ENCODE results near the gene CYB5R3. TPM values are rescaled to one million over a fixed set of nuclear protein-coding genes. Genes with fewer than 3 reads are reported as not detected.
"Not testable (repeated sequence)": the region's sequence is repeated elsewhere in the genome, so short reads cannot be mapped to it uniquely, and the experiment has no call there.

Gene CYB5R3
- polyA plus RNA-seq, 4 donors: 147 to 175 (median 158) TPM

- no peak for DNase-seq (ENCODE audit: low read depth in 4 of 4, low spot score in 3 of 4)
These were observed 40.9 kb downstream of the CYB5R3 start for GRCh38 chr22:42608136-42608822.

- DNase-seq (ENCODE audit: low read depth in 4 of 4, low spot score in 3 of 4): not testable (repeated sequence)
These were observed 41.6 kb downstream of the CYB5R3 start for GRCh38 chr22:42607641-42608040.

GRCh38 chr22:42604403-42604802, 44.8 kb downstream of the CYB5R3 start:
- no peak for DNase-seq (ENCODE audit: low read depth in 4 of 4, low spot score in 3 of 4)

GRCh38 chr22:42603427-42603826, 45.8 kb downstream of the CYB5R3 start:
- no peak for DNase-seq (ENCODE audit: low read depth in 4 of 4, low spot score in 3 of 4)

- no peak for DNase-seq (ENCODE audit: low read depth in 4 of 4, low spot score in 3 of 4)
These were observed 46.7 kb downstream of the CYB5R3 start for GRCh38 chr22:42602470-42602869.

- no peak for DNase-seq (ENCODE audit: low read depth in 4 of 4, low spot score in 3 of 4)
These were observed 47.2 kb downstream of the CYB5R3 start for GRCh38 chr22:42601879-42602465.

- DNase-seq (ENCODE audit: low read depth in 4 of 4, low spot score in 3 of 4): no peak
These were observed 52.2 kb downstream of the CYB5R3 start for GRCh38 chr22:42596863-42597530.

GRCh38 chr22:42596336-42596735, 52.9 kb downstream of the CYB5R3 start:
- no peak for DNase-seq (ENCODE audit: low read depth in 4 of 4, low spot score in 3 of 4)

GRCh38 chr22:42595434-42595833, 53.8 kb downstream of the CYB5R3 start:
- no peak for DNase-seq (ENCODE audit: low read depth in 4 of 4, low spot score in 3 of 4)

GRCh38 chr22:42591987-42592386, 57.2 kb downstream of the CYB5R3 start:
- DNase-seq (ENCODE audit: low read depth in 4 of 4, low spot score in 3 of 4): no peak

- DNase-seq (ENCODE audit: low read depth in 4 of 4, low spot score in 3 of 4): no peak
These were observed 61.5 kb downstream of the CYB5R3 start for GRCh38 chr22:42587588-42588175.

GRCh38 chr22:42586381-42586780, 62.8 kb downstream of the CYB5R3 start:
- no peak for DNase-seq (ENCODE audit: low read depth in 4 of 4, low spot score in 3 of 4)

GRCh38 chr22:42585096-42585495, 64.1 kb downstream of the CYB5R3 start:
- no peak for DNase-seq (ENCODE audit: low read depth in 4 of 4, low spot score in 3 of 4)

- DNase-seq (ENCODE audit: low read depth in 4 of 4, low spot score in 3 of 4): no peak
These were observed 64.7 kb downstream of the CYB5R3 start for GRCh38 chr22:42584364-42584940.

GRCh38 chr22:42582987-42583386, 66.2 kb downstream of the CYB5R3 start:
- DNase-seq (ENCODE audit: low read depth in 4 of 4, low spot score in 3 of 4): no peak

GRCh38 chr22:42581762-42582716, 67.2 kb downstream of the CYB5R3 start:
- peak; percentile 52 to 76 (median 59) for DNase-seq (ENCODE audit: low read depth in 4 of 4, low spot score in 3 of 4)

GRCh38 chr22:42581194-42581761, 67.9 kb downstream of the CYB5R3 start:
- DNase-seq (ENCODE audit: low read depth in 4 of 4, low spot score in 3 of 4): not testable (repeated sequence)

GRCh38 chr22:42580040-42580439, 69.2 kb downstream of the CYB5R3 start:
- DNase-seq (ENCODE audit: low read depth in 4 of 4, low spot score in 3 of 4): not testable (repeated sequence)

GRCh38 chr22:42577623-42578240, 71.5 kb downstream of the CYB5R3 start:
- DNase-seq (ENCODE audit: low read depth in 4 of 4, low spot score in 3 of 4): no peak
